ENCODE data around the gene HOXB3.

- TF ChIP-seq CTCF (optimal IDR thresholded peaks at IDR 0.05 in 1 of 3, IDR thresholded peaks at IDR 0.05 in 1 of 3, conservative IDR thresholded peaks at IDR 0.05 in 1 of 3; ENCODE audit: extremely low read depth in 1 of 3, insufficient read depth in 2 of 3, low read length in 3 of 3) (no peak), EZH2 (IDR thresholded peaks at IDR 0.05; ENCODE audit: low read length) (peak; percentile 52)
Observed at GRCh38 chr17:48563385-48563838, 26.6 kb downstream of the HOXB3 start.
